Astrocyte (in vitro differentiated cells and primary cell): ENCODE data around the gene KRTAP9-2. TPM values are rescaled to one million over a fixed set of nuclear protein-coding genes. Genes with fewer than 3 reads are reported as not detected.

Experiments used
- DNase-seq: peaks from one replicate; pipeline ENCODE4 v3.0.0-alpha.2; 2010; ENCODE audit warnings: low read depth
- FAIRE-seq: peaks from 2 replicates; lab custom pipeline; 2011; peaks lifted over from hg19 to GRCh38; lab: Jason Lieb, UNC
- H2AFZ ChIP-seq: 2 replicates; pipeline ENCODE4 v1.6.0; 2012; ENCODE audit warnings: low read depth, low read length, inconsistent platforms
- H3K27ac ChIP-seq: 2 replicates; pipeline ENCODE4 v1.5.1; 2011; ENCODE audit warnings: low read depth, low read length, inconsistent platforms
- H3K27me3 ChIP-seq: 2 replicates; pipeline ENCODE4 v1.6.0; 2011; ENCODE audit warnings: low read length, inconsistent platforms; ENCODE audit not compliant: insufficient read depth
- H3K36me3 ChIP-seq: 2 replicates; pipeline ENCODE4 v1.5.1; 2011; ENCODE audit warnings: low read length, inconsistent platforms; ENCODE audit not compliant: insufficient read depth
- H3K4me1 ChIP-seq: 2 replicates; pipeline ENCODE4 v1.5.1; 2011; ENCODE audit warnings: low read length, inconsistent platforms; ENCODE audit not compliant: insufficient read depth
- H3K4me2 ChIP-seq: 2 replicates; pipeline ENCODE4 v1.6.0; 2012; ENCODE audit warnings: low read length, inconsistent platforms
- H3K4me3 ChIP-seq: 2 replicates; pipeline ENCODE4 v1.5.1; 2011; ENCODE audit warnings: low read depth, mild to moderate bottlenecking, low read length, inconsistent platforms; ENCODE audit not compliant: insufficient read depth
- H3K79me2 ChIP-seq: 2 replicates; pipeline ENCODE4 v1.6.0; 2012; ENCODE audit warnings: mild to moderate bottlenecking, low read length, inconsistent platforms; ENCODE audit not compliant: insufficient read depth
- H3K9ac ChIP-seq: 2 replicates; pipeline ENCODE4 v1.6.0; 2012; ENCODE audit warnings: mild to moderate bottlenecking, low read length, inconsistent platforms
- H3K9me3 ChIP-seq: 2 replicates; pipeline ENCODE4 v1.5.1; 2012; ENCODE audit warnings: low read depth, mild to moderate bottlenecking, low read length, inconsistent platforms; ENCODE audit not compliant: insufficient read depth
- H4K20me1 ChIP-seq: 2 replicates; pipeline ENCODE4 v1.6.0; 2012; ENCODE audit warnings: low read length, inconsistent platforms; ENCODE audit not compliant: insufficient read depth
- H3K27ac Mint-ChIP-seq: one replicate; pipeline ENCODE4 v1.8.0; 2021; ENCODE audit warnings: mild to moderate bottlenecking, mixed read lengths; ENCODE audit not compliant: unreplicated experiment
- H3K27me3 Mint-ChIP-seq: one replicate; pipeline ENCODE4 v1.8.0; 2021; ENCODE audit warnings: low read depth, mixed read lengths; ENCODE audit not compliant: unreplicated experiment
- H3K36me3 Mint-ChIP-seq: one replicate; pipeline ENCODE4 v1.8.0; 2021; ENCODE audit warnings: low read depth, mixed read lengths; ENCODE audit not compliant: unreplicated experiment
- H3K4me1 Mint-ChIP-seq: one replicate; pipeline ENCODE4 v1.8.0; 2021; ENCODE audit warnings: low read depth, mixed read lengths; ENCODE audit not compliant: unreplicated experiment
- H3K4me3 Mint-ChIP-seq: one replicate; pipeline ENCODE4 v1.8.0; 2021; ENCODE audit warnings: mild to moderate bottlenecking, moderate library complexity, mixed read lengths; ENCODE audit not compliant: unreplicated experiment
- H3K9me3 Mint-ChIP-seq: one replicate; pipeline ENCODE4 v1.8.0; 2021; ENCODE audit warnings: mild to moderate bottlenecking, mixed read lengths; ENCODE audit not compliant: unreplicated experiment
- EZH2 ChIP-seq: IDR thresholded peaks from 2 replicates; pipeline ENCODE4 v1.6.1; 2012; ENCODE audit warnings: mild to moderate bottlenecking, low read length, inconsistent platforms; ENCODE audit not compliant: insufficient read depth
- total RNA-seq: library from RNA; stranded (reverse); gene quantifications from 2 replicates; pipeline ENCODE4 v1.2.1, GENCODE V29; 2021
- TF ChIP-seq, protein P1 (sequence below): IDR thresholded peaks from 2 replicates; pipeline ENCODE4 v1.5.1; 2011; ENCODE audit warnings: low read depth, mild to moderate bottlenecking, inconsistent platforms, low read length, moderate library complexity; ENCODE audit not compliant: insufficient read depth

Gene KRTAP9-2
- total RNA-seq, 1 donor from 2014 or later = not detected

DNA sequence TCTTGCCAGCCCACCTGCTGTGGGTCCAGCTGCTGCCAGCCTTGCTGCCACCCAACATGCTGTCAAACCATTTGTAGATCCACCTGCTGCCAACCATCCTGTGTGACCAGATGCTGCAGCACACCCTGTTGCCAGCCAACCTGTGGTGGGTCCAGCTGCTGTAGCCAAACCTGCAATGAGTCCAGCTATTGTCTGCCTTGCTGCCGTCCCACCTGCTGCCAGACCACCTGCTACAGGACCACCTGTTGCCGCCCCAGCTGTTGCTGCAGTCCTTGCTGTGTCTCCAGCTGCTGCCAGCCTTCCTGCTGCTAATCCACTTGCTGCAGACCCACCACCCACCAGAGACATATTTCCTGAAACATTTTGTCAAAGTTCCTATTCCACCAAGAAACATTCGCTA, 36.1 kb upstream of the KRTAP9-2 start:
- Mint-ChIP-seq H3K36me3 (no peaks in the 10 kb centered on the region), H3K4me3 (no peak overlapping the region), H3K9me3 (peaks cover 2% of the 10 kb centered on the region), H3K4me1 (no peaks in the 10 kb centered on the region), H3K27me3 (peaks cover 8% of the 10 kb centered on the region), H3K27ac (no peak overlapping the region)
- Histone ChIP-seq H4K20me1 (no peaks in the 10 kb centered on the region), H3K36me3 (no peaks in the 10 kb centered on the region), H3K4me2 (no peak overlapping the region), H3K9ac (no peak overlapping the region), H3K9me3 (no peaks in the 10 kb centered on the region), H3K27me3 (no peaks in the 10 kb centered on the region), H3K27ac (no peak overlapping the region), H3K4me1 (no peaks in the 10 kb centered on the region), H3K4me3 (no peak overlapping the region), H3K79me2 (no peaks in the 10 kb centered on the region), H2AFZ (no peak overlapping the region)
- TF ChIP-seq EZH2 = no peak
- TF ChIP-seq, protein P1, sequence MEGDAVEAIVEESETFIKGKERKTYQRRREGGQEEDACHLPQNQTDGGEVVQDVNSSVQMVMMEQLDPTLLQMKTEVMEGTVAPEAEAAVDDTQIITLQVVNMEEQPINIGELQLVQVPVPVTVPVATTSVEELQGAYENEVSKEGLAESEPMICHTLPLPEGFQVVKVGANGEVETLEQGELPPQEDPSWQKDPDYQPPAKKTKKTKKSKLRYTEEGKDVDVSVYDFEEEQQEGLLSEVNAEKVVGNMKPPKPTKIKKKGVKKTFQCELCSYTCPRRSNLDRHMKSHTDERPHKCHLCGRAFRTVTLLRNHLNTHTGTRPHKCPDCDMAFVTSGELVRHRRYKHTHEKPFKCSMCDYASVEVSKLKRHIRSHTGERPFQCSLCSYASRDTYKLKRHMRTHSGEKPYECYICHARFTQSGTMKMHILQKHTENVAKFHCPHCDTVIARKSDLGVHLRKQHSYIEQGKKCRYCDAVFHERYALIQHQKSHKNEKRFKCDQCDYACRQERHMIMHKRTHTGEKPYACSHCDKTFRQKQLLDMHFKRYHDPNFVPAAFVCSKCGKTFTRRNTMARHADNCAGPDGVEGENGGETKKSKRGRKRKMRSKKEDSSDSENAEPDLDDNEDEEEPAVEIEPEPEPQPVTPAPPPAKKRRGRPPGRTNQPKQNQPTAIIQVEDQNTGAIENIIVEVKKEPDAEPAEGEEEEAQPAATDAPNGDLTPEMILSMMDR = no peak
- FAIRE-seq (no peak), DNase-seq (no peak)

DNA sequence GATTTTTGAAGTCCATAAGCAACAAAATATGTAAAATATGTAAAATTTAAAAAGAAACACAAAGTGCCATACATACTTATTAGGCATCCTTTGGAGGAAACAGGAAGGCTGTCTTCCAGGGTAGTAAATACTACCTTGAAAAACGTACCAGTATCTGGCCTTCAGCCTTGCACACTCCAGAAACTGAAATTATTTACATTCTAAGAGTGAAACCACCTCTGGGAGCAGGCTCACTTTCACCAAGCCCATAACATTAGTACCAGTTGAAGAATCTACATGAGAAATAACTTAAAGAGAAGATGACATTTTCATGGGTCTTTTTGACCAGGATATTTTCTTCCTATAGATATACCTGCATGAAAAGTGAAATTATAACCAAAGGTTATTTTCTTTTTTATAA, 30.4 kb upstream of the KRTAP9-2 start:
- H3K27ac ChIP-seq = no peak overlapping the region
- peaks cover 9% of the 10 kb centered on the region for H3K9me3 Mint-ChIP-seq
- H3K9ac ChIP-seq = no peak overlapping the region
- no peaks in the 10 kb centered on the region for H3K9me3 ChIP-seq
- H4K20me1 ChIP-seq = no peaks in the 10 kb centered on the region
- peaks cover 10% of the 10 kb centered on the region for H3K27me3 Mint-ChIP-seq
- no peaks in the 10 kb centered on the region for H3K36me3 ChIP-seq
- peaks cover 2% of the 10 kb centered on the region for H3K27me3 ChIP-seq
- FAIRE-seq = no peak
- DNase-seq = no peak
- no peak overlapping the region for H2AFZ ChIP-seq
- H3K27ac Mint-ChIP-seq = no peak overlapping the region
- no peaks in the 10 kb centered on the region for H3K4me1 Mint-ChIP-seq
- no peak overlapping the region for H3K4me2 ChIP-seq
- TF ChIP-seq, protein P1 = no peak
- no peak for TF ChIP-seq EZH2
- no peaks in the 10 kb centered on the region for H3K4me1 ChIP-seq
- no peaks in the 10 kb centered on the region for H3K79me2 ChIP-seq
- no peak overlapping the region for H3K4me3 ChIP-seq
- no peaks in the 10 kb centered on the region for H3K36me3 Mint-ChIP-seq
- H3K4me3 Mint-ChIP-seq = no peak overlapping the region

DNA sequence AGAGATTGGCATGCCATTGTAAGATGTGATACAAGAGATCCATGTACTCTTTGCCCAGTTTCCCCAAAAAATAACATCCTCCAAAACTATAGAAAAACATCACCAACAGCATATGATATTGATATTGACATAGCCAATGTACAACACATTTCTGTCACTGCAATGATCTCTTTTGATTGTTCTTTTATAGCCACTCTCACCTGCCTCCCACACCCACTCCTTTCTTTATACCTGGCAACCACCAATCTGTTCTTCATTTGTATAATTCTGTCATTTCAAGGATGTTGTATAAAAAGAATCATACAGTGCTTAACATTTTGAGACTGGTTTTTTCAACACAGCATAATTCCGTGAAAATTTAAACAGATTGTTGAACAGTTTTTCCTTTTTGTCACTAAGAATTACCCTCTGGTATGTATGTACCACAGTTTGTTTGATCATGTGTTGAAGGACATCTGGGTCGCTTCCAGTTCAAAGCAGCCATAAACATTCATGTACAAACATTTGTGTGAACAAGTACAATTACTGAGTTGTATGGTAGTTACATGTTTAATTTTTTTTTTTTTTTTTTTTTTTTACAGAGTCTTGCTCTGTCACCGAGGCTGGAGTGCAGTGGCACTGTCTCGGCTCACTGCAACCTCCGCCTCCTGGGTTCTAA, 26.9 kb upstream of the KRTAP9-2 start:
- DNase-seq (no peak), FAIRE-seq (no peak)
- Histone ChIP-seq H3K4me3 (no peak overlapping the region), H3K9ac (no peak overlapping the region), H2AFZ (no peak overlapping the region), H3K27ac (no peak overlapping the region), H3K36me3 (no peaks in the 10 kb centered on the region), H3K27me3 (peaks cover 2% of the 10 kb centered on the region), H3K79me2 (no peaks in the 10 kb centered on the region), H4K20me1 (no peaks in the 10 kb centered on the region), H3K4me2 (no peak overlapping the region), H3K9me3 (no peaks in the 10 kb centered on the region), H3K4me1 (no peaks in the 10 kb centered on the region)
- no peak for TF ChIP-seq EZH2
- TF ChIP-seq, protein P1 = no peak
- H3K9me3 Mint-ChIP-seq = peaks cover 7% of the 10 kb centered on the region
- H3K4me3 Mint-ChIP-seq = no peak overlapping the region
- H3K27ac Mint-ChIP-seq = no peak overlapping the region
- H3K36me3 Mint-ChIP-seq = no peaks in the 10 kb centered on the region
- H3K27me3 Mint-ChIP-seq = peaks cover 10% of the 10 kb centered on the region
- no peaks in the 10 kb centered on the region for H3K4me1 Mint-ChIP-seq
